ENCODE results near the gene DGKA. TPM values are rescaled to one million over a fixed set of nuclear protein-coding genes. Genes with fewer than 3 reads are reported as not detected.
"Not testable (repeated sequence)": the region's sequence is repeated elsewhere in the genome, so short reads cannot be mapped to it uniquely, and the experiment has no call there.

The DGKA gene
- total RNA-seq, 1 donor from 2014 or later: 9.5 TPM

GRCh38 chr12:55966408-55967281 lies 35.7 kb downstream of the DGKA start, which contains the start of gene CDK2:
TSS of gene CDK2 (plus strand) at chr12:55966830. CDS start at chr12:55967009, 179 bp downstream.
- DNase-seq (ENCODE audit: low read depth in 2 of 2): peak; percentile 86 to 89

- DNase-seq (ENCODE audit: low read depth in 2 of 2): no peak
These were observed 38.4 kb downstream of the DGKA start for GRCh38 chr12:55969356-55969755.

- peak in 1 of 2 donors; percentile 40 for DNase-seq (ENCODE audit: low read depth in 2 of 2)
These were observed 39.8 kb downstream of the DGKA start for GRCh38 chr12:55970775-55971174.

GRCh38 chr12:55972042-55972441 lies 41.1 kb downstream of the DGKA start:
- peak in 1 of 2 donors; percentile 39 for DNase-seq (ENCODE audit: low read depth in 2 of 2)

GRCh38 chr12:55972456-55972855 lies 41.5 kb downstream of the DGKA start:
- DNase-seq (ENCODE audit: low read depth in 2 of 2): no peak

- DNase-seq (ENCODE audit: low read depth in 2 of 2): peak in 1 of 2 donors; percentile 71
These were observed 42.1 kb downstream of the DGKA start for GRCh38 chr12:55972911-55973598.

- peak; percentile 100 for DNase-seq (ENCODE audit: low read depth in 2 of 2)
These were observed 42.8 kb downstream of the DGKA start, which contains the start of gene RAB5B for GRCh38 chr12:55973599-55974307. TSS of gene RAB5B (plus strand) at chr12:55974078. CDS start at chr12:55986961, 12,883 bp downstream.

- peak; percentile 65 to 78 for DNase-seq (ENCODE audit: low read depth in 2 of 2)
These were observed 43.4 kb downstream of the DGKA start for GRCh38 chr12:55974308-55974730.

- DNase-seq (ENCODE audit: low read depth in 2 of 2): no peak
These were observed 47.4 kb downstream of the DGKA start for GRCh38 chr12:55978393-55978792.

- DNase-seq (ENCODE audit: low read depth in 2 of 2): no peak
These were observed 48.1 kb downstream of the DGKA start for GRCh38 chr12:55979069-55979468.

GRCh38 chr12:55981882-55982281 lies 50.9 kb downstream of the DGKA start:
- not testable (repeated sequence) for DNase-seq (ENCODE audit: low read depth in 2 of 2)

- DNase-seq (ENCODE audit: low read depth in 2 of 2): no peak
These were observed 51.5 kb downstream of the DGKA start for GRCh38 chr12:55982319-55982936.

GRCh38 chr12:55983232-55983842 lies 52.4 kb downstream of the DGKA start:
- no peak for DNase-seq (ENCODE audit: low read depth in 2 of 2)

- no peak for DNase-seq (ENCODE audit: low read depth in 2 of 2)
These were observed 53.9 kb downstream of the DGKA start for GRCh38 chr12:55984861-55985260.

- no peak for DNase-seq (ENCODE audit: low read depth in 2 of 2)
These were observed 54.4 kb downstream of the DGKA start for GRCh38 chr12:55985341-55985740.

- DNase-seq (ENCODE audit: low read depth in 2 of 2): not testable (repeated sequence)
These were observed 55.0 kb downstream of the DGKA start for GRCh38 chr12:55985976-55986375.

- DNase-seq (ENCODE audit: low read depth in 2 of 2): no peak
These were observed 60.1 kb downstream of the DGKA start for GRCh38 chr12:55991110-55991509.

GRCh38 chr12:55993230-55993853 lies 62.4 kb downstream of the DGKA start:
- DNase-seq (ENCODE audit: low read depth in 2 of 2): no peak

GRCh38 chr12:55995366-55995765 lies 64.4 kb downstream of the DGKA start:
- no peak for DNase-seq (ENCODE audit: low read depth in 2 of 2)

- DNase-seq (ENCODE audit: low read depth in 2 of 2): peak; percentile 80 to 81
These were observed 65.3 kb downstream of the DGKA start for GRCh38 chr12:55996201-55996714.
